Trophoblast cell (in vitro differentiated cells and primary cell): Measurements from ENCODE around the gene APH1B.

ENCODE experiments used
- DNase-seq, 2 donors: peaks; one replicate each; pipeline ENCODE4 v3.0.0-alpha.2; 2016
- H2AFZ ChIP-seq: 2 replicates; pipeline ENCODE4 v1.6.1; 2013; ENCODE audit warnings: low read length, moderate library complexity, mild to moderate bottlenecking; ENCODE audit not compliant: insufficient read depth, poor library complexity
- H2AK5ac ChIP-seq: 2 replicates; pipeline ENCODE4 v1.6.1; 2013; ENCODE audit warnings: mild to moderate bottlenecking, low read length
- H2BK120ac ChIP-seq: 2 replicates; pipeline ENCODE4 v1.6.1; 2013; ENCODE audit warnings: low read length, mild to moderate bottlenecking, moderate library complexity; ENCODE audit not compliant: insufficient read depth, poor library complexity
- H2BK12ac ChIP-seq: 2 replicates; pipeline ENCODE4 v1.6.1; 2013; ENCODE audit warnings: mild to moderate bottlenecking, low read length, moderate library complexity
- H2BK5ac ChIP-seq: 2 replicates; pipeline ENCODE4 v1.6.1; 2013; ENCODE audit warnings: low read length, low read depth, moderate library complexity, mild to moderate bottlenecking; ENCODE audit not compliant: poor library complexity
- H3K14ac ChIP-seq: 2 replicates; pipeline ENCODE4 v1.6.1; 2013; ENCODE audit warnings: mild to moderate bottlenecking, low read length
- H3K18ac ChIP-seq: 2 replicates; pipeline ENCODE4 v1.6.1; 2013; ENCODE audit warnings: mild to moderate bottlenecking, low read length
- H3K23ac ChIP-seq: 2 replicates; pipeline ENCODE4 v1.6.1; 2013; ENCODE audit warnings: low read length
- H3K27ac ChIP-seq: 2 replicates; pipeline ENCODE4 v1.5.1; 2013; ENCODE audit warnings: low read depth, mild to moderate bottlenecking, inconsistent platforms, low read length, moderate library complexity
- H3K27me3 ChIP-seq: 2 replicates; pipeline ENCODE4 v1.6.1; 2013; ENCODE audit warnings: inconsistent platforms, mild to moderate bottlenecking, low read length, moderate library complexity; ENCODE audit not compliant: insufficient read depth
- H3K36me3 ChIP-seq, 2 experiments: 1 replicate in 1 of 2; 2 replicates in 1 of 2; pipeline ENCODE4 v1.6.1; 2013; ENCODE audit warnings: low read length in 2 of 2, mild to moderate bottlenecking in 2 of 2, moderate library complexity in 1 of 2; ENCODE audit not compliant: insufficient read depth in 2 of 2, control insufficient read depth in 1 of 2
- H3K4ac ChIP-seq: 2 replicates; pipeline ENCODE4 v1.6.1; 2013; ENCODE audit warnings: low read depth, mild to moderate bottlenecking, low read length, moderate library complexity
- H3K4me1 ChIP-seq, 2 experiments: 1 replicate in 1 of 2; 2 replicates in 1 of 2; pipeline ENCODE4 v1.6.1; 2013; ENCODE audit warnings: low read length in 2 of 2, mild to moderate bottlenecking in 2 of 2, moderate library complexity in 1 of 2; ENCODE audit not compliant: insufficient read depth in 2 of 2, control insufficient read depth in 1 of 2
- H3K4me2 ChIP-seq: 2 replicates; pipeline ENCODE4 v1.6.1; 2013; ENCODE audit warnings: inconsistent platforms, mild to moderate bottlenecking, low read length, moderate library complexity
- H3K4me3 ChIP-seq: 2 replicates; pipeline ENCODE4 v1.5.1; 2013; ENCODE audit warnings: mild to moderate bottlenecking, low read depth, low read length, inconsistent platforms
- H3K79me1 ChIP-seq: one replicate; pipeline ENCODE4 v1.6.1; 2013; ENCODE audit warnings: low read length
- H3K79me2 ChIP-seq: 2 replicates; pipeline ENCODE4 v1.6.1; 2013; ENCODE audit warnings: low read length, mild to moderate bottlenecking; ENCODE audit not compliant: control insufficient read depth, insufficient read depth, poor library complexity
- H3K9ac ChIP-seq: 2 replicates; pipeline ENCODE4 v1.6.1; 2013; ENCODE audit warnings: mild to moderate bottlenecking, low read length
- H3K9me3 ChIP-seq: 2 replicates; pipeline ENCODE4 v1.6.1; 2013; ENCODE audit warnings: low read depth, mild to moderate bottlenecking, control low read depth, inconsistent platforms, low read length; ENCODE audit not compliant: insufficient read depth
- H4K12ac ChIP-seq: 2 replicates; pipeline ENCODE4 v1.6.1; 2013; ENCODE audit warnings: low read depth, mild to moderate bottlenecking, low read length, moderate library complexity
- H4K8ac ChIP-seq: 2 replicates; pipeline ENCODE4 v1.6.1; 2013; ENCODE audit warnings: low read depth, mild to moderate bottlenecking, low read length, moderate library complexity
- H4K91ac ChIP-seq: one replicate; pipeline ENCODE4 v1.6.1; 2013; ENCODE audit warnings: low read depth, mild to moderate bottlenecking, low read length, moderate library complexity
- WGBS: extraction: QIAGEN DNeasy Blood & Tissue Kit; methylation state at CpG from one replicate; pipeline ENCODE4 v1.1.7; 2013; ENCODE audit warnings: missing lambda C conversion rate; ENCODE audit not compliant: insufficient read length, insufficient coverage; ENCODE audit errors: extremely low coverage; 5-methylcytosine and 5-hydroxymethylcytosine counted together

The APH1B gene

DNA sequence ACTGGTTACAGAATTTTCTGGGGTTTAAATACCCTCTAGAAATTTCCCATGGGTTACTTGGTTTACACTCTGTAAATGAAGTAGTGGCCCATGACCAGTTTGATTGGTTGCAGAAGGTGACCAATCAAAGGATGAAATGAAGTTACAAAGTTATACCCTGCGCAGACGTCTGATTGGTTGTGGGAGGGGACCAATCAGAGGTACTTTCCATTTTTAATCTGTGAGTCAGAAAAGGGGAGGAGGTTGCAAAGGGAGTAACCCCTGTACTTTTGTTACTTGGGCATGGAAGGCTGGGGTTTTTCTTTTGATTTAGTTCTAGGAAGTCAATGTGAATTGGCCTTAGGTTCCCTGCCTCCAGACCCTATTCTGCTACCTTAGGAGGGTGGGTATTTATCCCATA, 18.7 kb upstream of the APH1B start:
- H2AK5ac ChIP-seq = no peak overlapping the region
- H4K8ac ChIP-seq = no peak overlapping the region
- H3K79me1 ChIP-seq = no peaks in the 10 kb centered on the region
- no peak overlapping the region for H4K91ac ChIP-seq
- no peak overlapping the region for H3K14ac ChIP-seq
- no peak overlapping the region for H3K18ac ChIP-seq
- H3K9me3 ChIP-seq = no peaks in the 10 kb centered on the region
- no peak overlapping the region for H4K12ac ChIP-seq
- no peak for DNase-seq
- no peak overlapping the region for H2AFZ ChIP-seq
- no peak overlapping the region for H3K4me3 ChIP-seq
- WGBS = no CpG with 5 or more reads among the region's 2 CpGs
- no peak overlapping the region for H3K9ac ChIP-seq
- H2BK120ac ChIP-seq = no peak overlapping the region
- no peak overlapping the region for H2BK12ac ChIP-seq
- no peak overlapping the region for H2BK5ac ChIP-seq
- H3K23ac ChIP-seq = no peak overlapping the region
- H3K36me3 ChIP-seq = peaks cover 2 to 3% of the 10 kb centered on the region in 2 experiments
- no peak overlapping the region for H3K4ac ChIP-seq
- peaks cover 0 to 3% of the 10 kb centered on the region in 2 experiments for H3K4me1 ChIP-seq
- H3K27me3 ChIP-seq = no peaks in the 10 kb centered on the region
- no peaks in the 10 kb centered on the region for H3K79me2 ChIP-seq
- no peak overlapping the region for H3K4me2 ChIP-seq
- no peak overlapping the region for H3K27ac ChIP-seq

DNA sequence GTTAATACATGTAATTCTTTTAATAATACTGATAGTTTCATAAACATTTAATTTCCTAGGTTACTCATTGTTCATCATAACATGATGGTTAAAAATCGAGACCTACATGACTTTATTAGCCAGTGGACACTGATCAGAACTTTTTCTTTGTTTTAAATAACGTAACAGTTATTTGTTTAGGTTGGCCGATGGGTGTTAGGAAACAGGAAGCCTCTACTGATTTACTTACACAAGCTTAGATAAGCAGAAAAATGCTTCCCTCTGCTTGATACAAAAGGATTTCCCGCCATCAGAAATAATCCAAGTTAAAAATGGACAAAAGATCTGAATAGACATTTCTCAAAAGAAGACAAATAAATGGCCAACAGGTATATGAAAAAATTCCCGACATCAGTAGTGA, 16.6 kb upstream of the APH1B start:
- Histone ChIP-seq H3K18ac (no peak overlapping the region), H2AK5ac (no peak overlapping the region), H3K79me1 (no peaks in the 10 kb centered on the region), H3K14ac (no peak overlapping the region), H4K91ac (no peak overlapping the region), H3K36me3 (peaks cover 2 to 3% of the 10 kb centered on the region in 2 experiments), H2BK12ac (no peak overlapping the region), H3K9me3 (no peaks in the 10 kb centered on the region), H2AFZ (no peak overlapping the region), H3K23ac (no peak overlapping the region), H2BK120ac (no peak overlapping the region), H3K27ac (no peak overlapping the region), H4K8ac (no peak overlapping the region), H3K4ac (no peak overlapping the region), H3K9ac (no peak overlapping the region), H4K12ac (no peak overlapping the region), H3K79me2 (no peaks in the 10 kb centered on the region), H3K4me3 (no peak overlapping the region), H3K4me2 (no peak overlapping the region), H3K4me1 (peaks cover 0 to 3% of the 10 kb centered on the region in 2 experiments), H3K27me3 (no peaks in the 10 kb centered on the region), H2BK5ac (no peak overlapping the region)
- no CpG with 5 or more reads among the region's 5 CpGs for whole genome bisulfite sequencing
- DNase-seq = no peak

DNA sequence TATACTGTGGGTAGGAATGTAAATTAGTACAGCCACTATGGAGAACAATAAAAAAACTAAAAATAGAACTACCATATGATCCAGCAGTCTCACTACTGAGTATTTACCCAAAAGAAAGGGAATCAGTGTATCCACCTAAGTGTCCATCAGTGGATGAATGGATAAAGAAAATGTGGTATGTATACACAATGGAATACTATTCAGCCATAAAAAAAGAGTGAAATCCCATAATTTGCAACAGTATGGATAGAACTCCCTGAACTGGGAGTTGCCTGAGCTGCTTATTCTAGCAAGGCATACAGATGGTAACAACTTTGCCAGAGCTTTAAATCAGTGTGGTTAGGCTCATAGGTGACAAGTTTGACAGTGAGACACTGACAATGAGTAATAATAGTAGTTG, 16.1 kb upstream of the APH1B start:
- no peak overlapping the region for H3K27ac ChIP-seq
- H3K9me3 ChIP-seq = no peaks in the 10 kb centered on the region
- no peak overlapping the region for H3K4ac ChIP-seq
- H2BK12ac ChIP-seq = no peak overlapping the region
- H3K36me3 ChIP-seq = peaks cover 2 to 3% of the 10 kb centered on the region in 2 experiments
- no peaks in the 10 kb centered on the region for H3K27me3 ChIP-seq
- peaks cover 0 to 3% of the 10 kb centered on the region in 2 experiments for H3K4me1 ChIP-seq
- no peaks in the 10 kb centered on the region for H3K79me2 ChIP-seq
- DNase-seq = no peak
- H2BK5ac ChIP-seq = no peak overlapping the region
- H3K23ac ChIP-seq = no peak overlapping the region
- H3K4me3 ChIP-seq = no peak overlapping the region
- H2AFZ ChIP-seq = no peak overlapping the region
- no peak overlapping the region for H2BK120ac ChIP-seq
- no peak overlapping the region for H2AK5ac ChIP-seq
- no peaks in the 10 kb centered on the region for H3K79me1 ChIP-seq
- H3K9ac ChIP-seq = no peak overlapping the region
- H4K8ac ChIP-seq = no peak overlapping the region
- H3K18ac ChIP-seq = no peak overlapping the region
- no peak overlapping the region for H3K14ac ChIP-seq
- no peak overlapping the region for H3K4me2 ChIP-seq
- H4K91ac ChIP-seq = no peak overlapping the region
- no peak overlapping the region for H4K12ac ChIP-seq

DNA sequence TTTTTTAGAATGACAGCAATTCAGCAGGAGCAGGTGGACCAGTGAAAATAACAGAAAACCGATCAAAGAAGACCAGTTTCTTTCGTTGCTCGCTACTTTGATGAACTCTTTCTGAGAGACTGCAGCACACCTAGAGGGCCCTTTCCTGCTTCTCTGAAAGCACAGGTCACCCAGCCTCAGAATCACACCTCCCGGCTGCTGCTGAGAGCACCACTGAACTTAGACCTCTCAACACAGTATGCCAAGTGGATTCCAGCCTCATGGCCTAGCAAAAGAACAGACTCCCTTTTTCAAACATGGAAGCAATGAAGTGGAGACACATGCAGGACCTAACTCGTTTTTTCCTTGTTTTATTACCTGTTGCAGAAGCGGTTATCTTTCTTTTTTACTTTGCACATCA, 13.9 kb upstream of the APH1B start:
- Histone ChIP-seq H3K27me3 (no peaks in the 10 kb centered on the region), H3K18ac (no peak overlapping the region), H3K9ac (no peak overlapping the region), H3K4ac (no peak overlapping the region), H3K4me2 (no peak overlapping the region), H3K4me1 (no peaks in the 10 kb centered on the region), H2AK5ac (no peak overlapping the region), H3K14ac (no peak overlapping the region), H3K9me3 (no peaks in the 10 kb centered on the region), H2AFZ (no peak overlapping the region), H2BK120ac (no peak overlapping the region), H3K4me3 (no peak overlapping the region), H4K91ac (no peak overlapping the region), H2BK12ac (no peak overlapping the region), H3K79me2 (no peaks in the 10 kb centered on the region), H4K12ac (no peak overlapping the region), H3K23ac (no peak overlapping the region), H3K36me3 (peaks cover 2 to 3% of the 10 kb centered on the region in 2 experiments), H3K79me1 (no peaks in the 10 kb centered on the region), H2BK5ac (no peak overlapping the region), H4K8ac (no peak overlapping the region), H3K27ac (no peak overlapping the region)
- no peak for DNase-seq
- WGBS = no CpG with 5 or more reads among the region's 6 CpGs
